G401 (cell line): ENCODE results near the gene ZSCAN25. TPM values are rescaled to one million over a fixed set of nuclear protein-coding genes. Genes with fewer than 3 reads are reported as not detected.
"Not testable (repeated sequence)": the region's sequence is repeated elsewhere in the genome, so short reads cannot be mapped to it uniquely, and the experiment has no call there.

Source experiments
- DNase-seq: peaks from one replicate; pipeline ENCODE4 v3.0.0-alpha.2; 2015; ENCODE audit warnings: low spot score
- in situ Hi-C: cut with HindIII; loops from 2 replicates; pipeline ENCODE4 v1.10.0; 2016; ENCODE audit warnings: low sequenced_read_pairs, mixed read lengths
- total RNA-seq: library from RNA; depleted of rRNA; stranded (reverse); fragments of >200 nt; shearing (Covaris generic); gene quantifications from 2 replicates; pipeline ENCODE4 v1.2.3, GENCODE V29; 2014

The ZSCAN25 gene
- total RNA-seq, 1 experiment from 2014 or later, result 10.6 TPM

GRCh38 chr7:99639267-99639666, 22.5 kb downstream of the ZSCAN25 start:
- in situ Hi-C loops, result no loop called here
- no peak for DNase-seq

- no peak for DNase-seq
- in situ Hi-C loops, result no loop called here
These were observed 25.3 kb downstream of the ZSCAN25 start for GRCh38 chr7:99642027-99642426.

- no peak for DNase-seq
- in situ Hi-C loops, result no loop called here
These were observed 26.7 kb downstream of the ZSCAN25 start for GRCh38 chr7:99643464-99643863.

DNA sequence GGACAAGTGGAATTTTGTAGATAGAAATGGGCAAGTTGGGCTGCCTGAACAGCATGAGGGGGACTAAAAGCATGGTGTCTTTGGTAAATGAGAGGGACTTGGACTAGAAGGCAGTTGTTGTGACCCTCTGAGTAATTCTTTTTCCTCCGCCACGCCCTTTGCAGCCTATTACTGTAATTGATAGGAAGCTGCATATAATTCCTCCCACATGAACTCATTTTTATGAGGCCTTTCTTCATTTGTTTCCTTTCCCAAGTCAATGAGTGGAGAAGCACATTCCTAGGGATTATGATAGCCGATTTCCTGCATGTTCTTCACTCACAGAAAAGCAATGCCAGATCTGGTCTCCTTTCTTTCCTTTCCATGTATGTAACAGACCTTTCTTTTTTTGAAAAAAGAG, 27.7 kb downstream of the ZSCAN25 start:
- in situ Hi-C loops, result no loop called here
- no peak for DNase-seq

DNA sequence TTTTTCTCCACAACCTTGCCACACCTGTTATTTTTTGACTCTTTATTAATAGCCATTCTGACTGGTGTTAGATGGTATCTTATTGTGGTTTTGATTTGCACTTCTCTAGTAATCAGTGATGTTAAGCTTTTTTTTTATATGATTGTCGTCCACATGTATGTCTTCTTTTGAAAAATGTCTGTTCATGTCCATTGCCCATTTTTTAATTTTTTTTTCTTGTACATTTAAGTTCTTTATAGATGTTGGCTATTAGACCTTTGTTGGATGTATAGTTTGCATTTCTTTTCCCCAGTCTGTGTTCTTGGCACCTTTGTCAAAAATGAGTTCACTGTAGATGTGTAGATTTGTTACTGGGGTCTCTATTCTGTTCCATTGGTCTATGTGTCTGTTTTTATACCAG, 28.8 kb downstream of the ZSCAN25 start:
- DNase-seq, result no peak
- in situ Hi-C loops, result no loop called here

GRCh38 chr7:99648843-99649242, 32.1 kb downstream of the ZSCAN25 start:
- DNase-seq, result no peak
- in situ Hi-C loops, result no loop called here

GRCh38 chr7:99651290-99651689, 34.5 kb downstream of the ZSCAN25 start:
- in situ Hi-C loops, result no loop called here
- no peak for DNase-seq

GRCh38 chr7:99652671-99653070, 35.9 kb downstream of the ZSCAN25 start:
- DNase-seq, result no peak
- in situ Hi-C loops, result no loop called here

- in situ Hi-C loops, DNase-seq: not testable (repeated sequence)
These were observed 36.5 kb downstream of the ZSCAN25 start for GRCh38 chr7:99653269-99653668.

- in situ Hi-C loops, result no loop called here
- DNase-seq, result no peak
These were observed 37.0 kb downstream of the ZSCAN25 start for GRCh38 chr7:99653754-99654153.

- DNase-seq, in situ Hi-C loops: not testable (repeated sequence)
These were observed 37.9 kb downstream of the ZSCAN25 start for GRCh38 chr7:99654626-99655025.

DNA sequence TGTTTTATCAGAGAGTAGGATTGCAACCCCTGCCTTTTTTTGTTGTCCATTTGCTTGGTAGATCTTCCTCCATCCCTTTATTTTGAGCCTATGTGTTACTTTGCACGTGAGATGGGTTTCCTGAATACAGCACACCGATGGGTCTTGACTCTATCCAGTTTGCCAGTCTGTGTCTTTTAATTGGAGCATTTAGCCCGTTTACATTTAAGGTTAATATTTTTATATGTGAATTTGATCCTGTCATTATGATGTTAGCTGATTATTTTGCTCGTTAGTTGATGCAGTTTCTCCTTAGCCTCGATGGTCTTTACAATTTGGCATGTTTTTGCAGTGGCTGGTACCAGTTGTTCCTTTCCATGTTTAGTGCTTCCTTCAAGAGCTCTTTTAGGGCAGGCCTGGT, 41.1 kb downstream of the ZSCAN25 start:
- in situ Hi-C loops, DNase-seq: not testable (repeated sequence)

- in situ Hi-C loops, result no loop called here
- no peak for DNase-seq
These were observed 48.7 kb downstream of the ZSCAN25 start for GRCh38 chr7:99665312-99666012.

DNA sequence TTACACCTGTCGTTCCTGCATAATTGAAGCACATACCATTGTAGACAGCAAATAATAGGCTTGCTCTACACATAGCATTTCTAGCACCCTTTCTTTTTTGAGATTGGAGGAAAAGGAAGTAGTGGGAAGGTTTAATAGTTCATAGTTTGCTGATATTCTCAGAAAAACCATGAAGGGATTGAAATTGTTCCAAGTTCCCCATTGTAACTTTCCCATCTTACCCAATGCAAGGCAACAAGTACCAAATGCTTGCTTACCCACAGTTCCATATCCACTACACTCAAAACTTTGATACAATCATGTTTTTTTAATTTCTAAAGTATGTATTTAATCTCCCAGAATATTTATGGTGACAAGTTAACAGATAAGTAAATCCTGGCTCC, 49.3 kb downstream of the ZSCAN25 start:
- DNase-seq, result no peak
- in situ Hi-C loops, result no loop called here

- in situ Hi-C loops, result no loop called here
- DNase-seq, result no peak
These were observed 50.4 kb downstream of the ZSCAN25 start for GRCh38 chr7:99667179-99667578.

GRCh38 chr7:99668541-99668940, 51.8 kb downstream of the ZSCAN25 start:
- in situ Hi-C loops, result no loop called here
- no peak for DNase-seq

DNA sequence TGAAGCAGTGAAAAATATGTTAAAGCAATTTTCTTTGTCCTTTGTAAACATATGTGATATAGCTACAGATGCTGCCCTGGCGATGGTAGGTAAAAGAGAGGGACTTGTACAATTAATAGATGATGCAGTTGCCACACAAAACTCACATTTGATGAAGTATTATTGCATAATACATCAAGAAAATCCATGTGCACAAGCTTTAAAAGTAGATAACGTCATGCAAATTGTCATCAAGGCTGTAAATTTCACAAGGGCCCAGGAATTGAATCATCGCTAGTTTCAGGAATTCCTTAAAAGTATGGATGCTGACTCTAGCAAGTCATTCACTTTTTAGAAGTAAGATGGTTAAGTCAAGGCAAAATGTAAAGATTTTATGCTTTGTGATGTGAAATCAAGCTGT, 53.0 kb downstream of the ZSCAN25 start:
- in situ Hi-C loops, result no loop called here
- DNase-seq, result no peak

DNA sequence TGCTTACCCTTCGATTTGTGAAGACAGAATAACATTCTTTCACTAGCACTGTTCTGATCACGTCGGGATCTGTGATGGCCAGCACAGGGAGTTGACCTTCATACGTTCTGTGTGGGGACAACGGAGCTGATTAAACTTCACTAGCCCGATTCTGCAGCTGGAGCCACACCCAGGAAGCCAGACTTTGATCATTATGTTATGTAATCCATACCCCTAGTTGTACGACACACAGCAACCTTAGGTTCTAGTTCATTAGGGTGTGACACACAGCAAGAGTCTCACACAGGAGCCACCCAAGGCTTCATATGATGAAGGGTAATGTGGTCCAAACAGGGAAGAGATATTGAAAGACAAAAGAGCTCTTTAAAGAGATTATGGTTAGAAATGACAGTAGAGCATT, 55.8 kb downstream of the ZSCAN25 start:
- DNase-seq, result no peak
- in situ Hi-C loops, result no loop called here

DNA sequence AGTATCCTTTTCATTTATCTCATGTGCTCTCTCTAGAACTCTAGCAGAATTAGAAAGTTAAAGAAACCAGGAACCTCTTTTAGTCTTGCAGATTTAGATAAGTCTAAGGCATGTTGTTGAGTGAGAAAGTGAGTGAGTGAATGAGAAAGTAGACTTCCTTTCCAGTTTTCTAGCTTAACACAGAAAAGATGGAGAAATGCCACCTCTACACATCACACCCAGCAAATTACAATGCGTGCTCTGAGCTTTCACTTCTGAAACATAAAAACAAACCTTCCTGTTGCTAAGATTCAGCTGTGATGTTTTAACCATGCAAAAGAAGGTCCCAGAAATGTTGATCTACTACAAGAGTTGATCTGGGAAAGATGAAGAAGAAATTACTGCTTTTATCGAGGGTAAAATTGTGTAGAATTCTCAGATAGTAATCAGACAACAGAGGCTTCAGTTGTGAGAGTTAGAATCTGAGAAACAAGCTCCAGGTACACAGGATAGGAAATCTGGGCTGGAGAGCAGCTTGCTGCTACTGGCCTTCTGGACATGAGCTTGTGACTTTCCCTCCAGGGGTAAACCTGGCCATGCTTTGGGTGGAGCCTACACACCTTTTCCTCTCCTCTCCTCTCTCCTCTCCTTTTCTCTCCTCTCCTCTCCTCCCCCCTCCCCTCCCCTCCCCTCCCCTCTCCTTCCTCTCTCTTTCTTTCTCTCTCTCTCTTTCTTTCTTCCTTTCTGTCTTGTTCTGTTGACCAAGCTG, 58.4 kb downstream of the ZSCAN25 start:
- DNase-seq, result no peak
- in situ Hi-C loops, result no loop called here

DNA sequence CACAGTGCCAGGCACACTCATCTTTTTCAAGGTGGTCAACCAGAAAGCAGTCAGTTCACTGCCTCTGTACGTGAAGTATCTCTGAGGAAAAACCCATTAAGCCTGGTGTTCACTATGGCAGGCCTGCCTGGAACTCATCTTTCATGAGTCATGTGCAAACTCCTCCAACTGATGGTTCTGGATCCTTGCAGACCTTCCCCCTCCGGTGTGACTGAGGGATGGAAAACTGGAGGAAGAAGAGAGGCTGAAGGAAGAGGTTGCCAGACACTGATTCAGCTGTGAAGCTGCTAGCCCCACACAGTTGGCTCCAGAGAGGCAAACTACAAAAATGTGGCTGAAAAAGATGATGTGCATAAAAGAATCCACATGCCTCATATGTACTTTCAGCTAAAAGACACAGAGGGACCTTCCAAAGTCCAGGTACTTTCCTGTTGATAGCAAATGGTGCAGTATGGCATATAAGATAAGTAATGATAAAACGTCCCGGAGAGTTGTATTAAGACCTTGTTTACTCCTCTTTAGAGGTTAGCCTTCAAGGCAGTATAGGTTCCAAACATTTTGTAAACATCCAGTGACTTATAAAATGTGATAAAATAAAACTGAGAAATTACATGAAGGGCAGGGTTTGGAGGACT, 60.4 kb downstream of the ZSCAN25 start:
- DNase-seq, result no peak
- in situ Hi-C loops, result no loop called here
